Measurements from ENCODE around the gene SYNPO2. TPM values are rescaled to one million over a fixed set of nuclear protein-coding genes. Genes with fewer than 3 reads are reported as not detected.

Gene SYNPO2
- total RNA-seq, 1 donor from 2014 or later: 0.09 TPM

DNA sequence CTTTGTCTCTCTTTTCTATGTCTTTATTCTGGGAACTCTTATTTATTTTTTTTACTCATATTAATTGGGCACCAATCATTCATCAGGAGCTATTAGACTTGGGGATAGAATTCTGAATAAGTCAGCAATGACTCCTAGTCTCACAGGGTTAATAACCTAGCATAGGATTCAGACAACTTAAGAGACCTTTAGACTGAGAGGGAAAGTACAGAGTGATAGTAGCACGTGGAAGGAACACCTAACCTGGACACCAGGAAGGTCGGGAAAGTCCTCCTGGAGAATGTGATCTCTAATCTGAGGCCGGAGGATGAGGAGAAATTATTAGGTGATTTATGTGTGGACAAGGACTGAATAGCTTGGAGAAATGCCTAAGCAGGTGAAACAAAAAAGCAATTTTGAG, 3.9 kb upstream of the SYNPO2 start:
- H2AFZ ChIP-seq (replicated peaks): no peak overlapping the region
- Mint-ChIP-seq H3K4me1 (peaks cover 8% of the 10 kb centered on the region), H3K4me3 (no peak overlapping the region), H3K27ac (no peak overlapping the region), H3K36me3 (no peaks in the 10 kb centered on the region), H3K27me3 (ENCODE audit: insufficient read depth, low read depth) (peaks cover 17% of the 10 kb centered on the region), H3K9me3 (no peaks in the 10 kb centered on the region)
- no peak overlapping the region for H3K27ac ChIP-seq
- no peaks in the 10 kb centered on the region for H3K9me3 ChIP-seq (ENCODE audit: low read depth)
- H3K4me1 ChIP-seq: peaks cover 2% of the 10 kb centered on the region
- TF ChIP-seq EZH2 (IDR thresholded peaks at IDR 0.05): no peak
- TF ChIP-seq EZH2phosphoT487 (IDR thresholded peaks at IDR 0.05): no peak
- TF ChIP-seq, protein P1, sequence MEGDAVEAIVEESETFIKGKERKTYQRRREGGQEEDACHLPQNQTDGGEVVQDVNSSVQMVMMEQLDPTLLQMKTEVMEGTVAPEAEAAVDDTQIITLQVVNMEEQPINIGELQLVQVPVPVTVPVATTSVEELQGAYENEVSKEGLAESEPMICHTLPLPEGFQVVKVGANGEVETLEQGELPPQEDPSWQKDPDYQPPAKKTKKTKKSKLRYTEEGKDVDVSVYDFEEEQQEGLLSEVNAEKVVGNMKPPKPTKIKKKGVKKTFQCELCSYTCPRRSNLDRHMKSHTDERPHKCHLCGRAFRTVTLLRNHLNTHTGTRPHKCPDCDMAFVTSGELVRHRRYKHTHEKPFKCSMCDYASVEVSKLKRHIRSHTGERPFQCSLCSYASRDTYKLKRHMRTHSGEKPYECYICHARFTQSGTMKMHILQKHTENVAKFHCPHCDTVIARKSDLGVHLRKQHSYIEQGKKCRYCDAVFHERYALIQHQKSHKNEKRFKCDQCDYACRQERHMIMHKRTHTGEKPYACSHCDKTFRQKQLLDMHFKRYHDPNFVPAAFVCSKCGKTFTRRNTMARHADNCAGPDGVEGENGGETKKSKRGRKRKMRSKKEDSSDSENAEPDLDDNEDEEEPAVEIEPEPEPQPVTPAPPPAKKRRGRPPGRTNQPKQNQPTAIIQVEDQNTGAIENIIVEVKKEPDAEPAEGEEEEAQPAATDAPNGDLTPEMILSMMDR (IDR thresholded peaks at IDR 0.05): no peak
- H3K79me2 ChIP-seq (ENCODE audit: low read depth): no peaks in the 10 kb centered on the region
- H4K20me1 ChIP-seq (ENCODE audit: low read depth): no peaks in the 10 kb centered on the region
- H3K27me3 ChIP-seq: peaks cover 20% of the 10 kb centered on the region
- H3F3A ChIP-seq (ENCODE audit: low read depth): peaks cover 9% of the 10 kb centered on the region
- no peak overlapping the region for H3K4me2 ChIP-seq
- H3K9ac ChIP-seq: no peak overlapping the region
- no peak for DNase-seq (ENCODE audit: low spot score)
- no peak overlapping the region for H3K4me3 ChIP-seq
- H3K36me3 ChIP-seq: no peaks in the 10 kb centered on the region

DNA sequence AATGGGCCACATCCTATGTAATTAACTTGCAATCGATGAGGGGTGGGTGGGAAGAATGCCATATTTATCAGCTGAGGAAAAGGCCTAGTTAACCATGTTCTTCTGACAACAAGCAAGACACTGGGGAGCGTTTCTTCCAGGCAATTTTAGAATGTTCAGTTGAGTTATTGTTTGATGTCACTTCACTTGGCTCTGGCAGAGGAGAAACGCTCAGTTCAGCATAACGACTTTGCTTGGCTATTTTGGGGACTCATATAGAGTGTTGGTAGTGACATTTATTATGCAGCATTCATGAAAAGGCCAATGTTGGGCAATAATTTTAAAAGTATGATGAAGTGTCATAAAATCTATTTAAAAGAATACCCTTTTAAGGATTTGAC, 648 bp downstream of the SYNPO2 start:
- DNase-seq (ENCODE audit: low spot score): no peak
- peaks cover 9% of the 10 kb centered on the region for H3F3A ChIP-seq (ENCODE audit: low read depth)
- peak overlapping the region; percentile 51 for H3K4me3 ChIP-seq
- no peak overlapping the region for H3K27ac ChIP-seq
- peaks cover 2% of the 10 kb centered on the region for H3K4me1 ChIP-seq
- Mint-ChIP-seq H3K9me3 (no peaks in the 10 kb centered on the region), H3K4me3 (peak overlapping the region; percentile 87), H3K27me3 (ENCODE audit: insufficient read depth, low read depth) (peaks cover 17% of the 10 kb centered on the region), H3K36me3 (no peaks in the 10 kb centered on the region), H3K27ac (no peak overlapping the region), H3K4me1 (peaks cover 8% of the 10 kb centered on the region)
- H3K4me2 ChIP-seq: peak overlapping the region; percentile 89
- H3K27me3 ChIP-seq: peaks cover 22% of the 10 kb centered on the region
- H2AFZ ChIP-seq (replicated peaks): peak overlapping the region; percentile 97
- TF ChIP-seq EZH2phosphoT487 (IDR thresholded peaks at IDR 0.05) (no peak), EZH2 (IDR thresholded peaks at IDR 0.05) (no peak)
- TF ChIP-seq, protein P1 (IDR thresholded peaks at IDR 0.05): no peak
- no peaks in the 10 kb centered on the region for H3K36me3 ChIP-seq
- no peaks in the 10 kb centered on the region for H3K79me2 ChIP-seq (ENCODE audit: low read depth)
- H3K9ac ChIP-seq: no peak overlapping the region
- H4K20me1 ChIP-seq (ENCODE audit: low read depth): no peaks in the 10 kb centered on the region
- no peaks in the 10 kb centered on the region for H3K9me3 ChIP-seq (ENCODE audit: low read depth)

DNA sequence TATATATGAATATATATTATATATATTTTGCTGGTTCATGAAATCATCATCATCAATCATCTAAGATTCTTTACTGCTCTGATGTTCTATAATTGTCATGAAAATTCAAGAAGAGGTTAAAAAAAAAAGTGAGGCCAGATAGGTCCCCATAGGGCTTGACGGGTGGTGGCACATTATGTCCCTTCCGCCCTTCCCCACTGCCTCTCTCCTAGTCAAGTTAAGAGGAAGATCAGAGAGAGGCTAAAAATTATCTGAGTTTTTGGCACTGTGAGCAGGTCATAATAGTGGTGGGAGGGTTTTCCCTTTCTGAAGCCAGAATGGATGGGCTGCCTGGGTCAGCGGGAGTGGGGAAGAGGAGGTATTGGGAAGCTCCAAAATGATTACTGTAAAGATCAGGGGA, 5.4 kb downstream of the SYNPO2 start:
- Histone ChIP-seq H3K9ac (no peak overlapping the region), H3K4me2 (no peak overlapping the region), H2AFZ (replicated peaks) (no peak overlapping the region)

More for the DNA sequence above, 5.4 kb downstream of the SYNPO2 start:
- Mint-ChIP-seq H3K27me3 (ENCODE audit: insufficient read depth, low read depth) (peaks cover 9% of the 10 kb centered on the region), H3K4me1 (peaks cover 4% of the 10 kb centered on the region), H3K27ac (no peak overlapping the region), H3K4me3 (no peak overlapping the region), H3K36me3 (no peaks in the 10 kb centered on the region), H3K9me3 (no peaks in the 10 kb centered on the region)
- H4K20me1 ChIP-seq (ENCODE audit: low read depth): no peaks in the 10 kb centered on the region
- peaks cover 9% of the 10 kb centered on the region for H3K27me3 ChIP-seq
- no peaks in the 10 kb centered on the region for H3K36me3 ChIP-seq
- H3K27ac ChIP-seq: no peak overlapping the region
- no peak overlapping the region for H3K4me3 ChIP-seq
- no peaks in the 10 kb centered on the region for H3K79me2 ChIP-seq (ENCODE audit: low read depth)
- TF ChIP-seq EZH2phosphoT487 (IDR thresholded peaks at IDR 0.05) (no peak), EZH2 (IDR thresholded peaks at IDR 0.05) (no peak)
- TF ChIP-seq, protein P1 (IDR thresholded peaks at IDR 0.05): no peak
- no peak for DNase-seq (ENCODE audit: low spot score)
- H3K9me3 ChIP-seq (ENCODE audit: low read depth): no peaks in the 10 kb centered on the region
- H3F3A ChIP-seq (ENCODE audit: low read depth): peaks cover 7% of the 10 kb centered on the region
- peaks cover 2% of the 10 kb centered on the region for H3K4me1 ChIP-seq
